GM12891 (cell line): ENCODE measurements around the gene CRADD.
"Not testable (repeated sequence)": the region's sequence is repeated elsewhere in the genome, so short reads cannot be mapped to it uniquely, and the experiment has no call there.

ENCODE experiments used
- DNase-seq: peaks from one replicate; pipeline ENCODE4 v3.0.0; 2011; ENCODE audit warnings: low spot score; ENCODE audit not compliant: insufficient read length
- FAIRE-seq: peaks from 2 replicates; lab custom pipeline; 2011; peaks lifted over from hg19 to GRCh38; lab: Jason Lieb, UNC
- PAX5 ChIP-seq: IDR thresholded peaks from 2 replicates; pipeline ENCODE4 v1.6.1; 2011; ENCODE audit warnings: low read length, moderate library complexity, mild to moderate bottlenecking; ENCODE audit not compliant: insufficient read depth, severe bottlenecking
- POLR2A ChIP-seq: IDR thresholded peaks from 2 replicates; pipeline ENCODE4 v1.6.1; 2011; ENCODE audit warnings: low read depth, low read length, control low read depth
- POLR2AphosphoS5 ChIP-seq: IDR thresholded peaks from 2 replicates; pipeline ENCODE4 v1.6.1; 2011; ENCODE audit warnings: low read depth, low read length, control low read depth
- POU2F2 ChIP-seq: IDR thresholded peaks from 2 replicates; pipeline ENCODE4 v1.6.1; 2011; ENCODE audit warnings: low read depth, mild to moderate bottlenecking, control low read depth, low read length, moderate library complexity
- SPI1 ChIP-seq: IDR thresholded peaks from 2 replicates; pipeline ENCODE4 v1.6.1; 2011; ENCODE audit warnings: low read depth, low read length, control low read depth
- TAF1 ChIP-seq: IDR thresholded peaks from 2 replicates; pipeline ENCODE4 v1.6.1; 2011; ENCODE audit warnings: low read depth, low read length, control low read depth

CRADD gene

GRCh38 chr12:93853698-93854478, 176.7 kb downstream of the CRADD start:
- FAIRE-seq (no peak), DNase-seq (no peak)

GRCh38 chr12:93855261-93855660, 178.1 kb downstream of the CRADD start:
- FAIRE-seq (no peak), DNase-seq (no peak)
- TF ChIP-seq POLR2A: no peak
- no peak for TF ChIP-seq POLR2AphosphoS5
- TF ChIP-seq SPI1: no peak
- no peak for TF ChIP-seq PAX5
- TF ChIP-seq POU2F2: no peak
- TF ChIP-seq TAF1: no peak

More at GRCh38 chr12:93853698-93854478, 176.7 kb downstream of the CRADD start:
- TF ChIP-seq SPI1: no peak
- TF ChIP-seq PAX5: no peak
- no peak for TF ChIP-seq POLR2AphosphoS5
- no peak for TF ChIP-seq POU2F2
- no peak for TF ChIP-seq TAF1
- no peak for TF ChIP-seq POLR2A

GRCh38 chr12:93856611-93857010, 179.4 kb downstream of the CRADD start:
- DNase-seq (no peak), FAIRE-seq (no peak)
- TF ChIP-seq TAF1: no peak

- TF ChIP-seq PAX5 (no peak), POLR2AphosphoS5 (no peak), POU2F2 (no peak)
- FAIRE-seq (no peak), DNase-seq (no peak)
Measured at GRCh38 chr12:93857279-93857938, 180.2 kb downstream of the CRADD start.

GRCh38 chr12:93857991-93858447, 180.8 kb downstream of the CRADD start:
- no peak for DNase-seq
- no peak for TF ChIP-seq POLR2AphosphoS5
- FAIRE-seq: no peak

GRCh38 chr12:93860668-93861373, 183.6 kb downstream of the CRADD start:
- TF ChIP-seq POLR2AphosphoS5: no peak
- TF ChIP-seq TAF1: no peak
- no peak for TF ChIP-seq POLR2A
- no peak for TF ChIP-seq SPI1
- TF ChIP-seq PAX5: no peak
- TF ChIP-seq POU2F2: no peak
- DNase-seq: no peak
- FAIRE-seq: no peak

- no peak for TF ChIP-seq PAX5
- TF ChIP-seq TAF1: no peak
- no peak for TF ChIP-seq POLR2A
- TF ChIP-seq SPI1: no peak
- TF ChIP-seq POLR2AphosphoS5: no peak
- no peak for TF ChIP-seq POU2F2
- no peak for DNase-seq
- no peak for FAIRE-seq
Measured at GRCh38 chr12:93862424-93862823, 185.2 kb downstream of the CRADD start.

GRCh38 chr12:93865751-93866150, 188.6 kb downstream of the CRADD start:
- FAIRE-seq (no peak), DNase-seq (no peak)
- no peak for TF ChIP-seq PAX5

GRCh38 chr12:93868771-93869170, 191.6 kb downstream of the CRADD start:
- DNase-seq (no peak), FAIRE-seq (no peak)
- TF ChIP-seq PAX5 (no peak), SPI1 (no peak)

- DNase-seq (no peak), FAIRE-seq (no peak)
- TF ChIP-seq POU2F2 (no peak), TAF1 (no peak), POLR2A (no peak), SPI1 (no peak), PAX5 (no peak), POLR2AphosphoS5 (no peak)
Measured at GRCh38 chr12:93870020-93870795, 193.0 kb downstream of the CRADD start.

GRCh38 chr12:93871566-93871965, 194.4 kb downstream of the CRADD start:
- FAIRE-seq, DNase-seq: not testable (repeated sequence)
